Measurements from ENCODE around the gene TEX52. TPM values are rescaled to one million over a fixed set of nuclear protein-coding genes. Genes with fewer than 3 reads are reported as not detected.

TEX52 gene
- total RNA-seq, 4 donors from 2014 or later: not detected

GRCh38 chr12:2803635-2804392 lies 53.0 kb downstream of the TEX52 start:
- no peak for TF ChIP-seq CTCF (IDR thresholded peaks at IDR 0.05; ENCODE audit: low read depth)

DNA sequence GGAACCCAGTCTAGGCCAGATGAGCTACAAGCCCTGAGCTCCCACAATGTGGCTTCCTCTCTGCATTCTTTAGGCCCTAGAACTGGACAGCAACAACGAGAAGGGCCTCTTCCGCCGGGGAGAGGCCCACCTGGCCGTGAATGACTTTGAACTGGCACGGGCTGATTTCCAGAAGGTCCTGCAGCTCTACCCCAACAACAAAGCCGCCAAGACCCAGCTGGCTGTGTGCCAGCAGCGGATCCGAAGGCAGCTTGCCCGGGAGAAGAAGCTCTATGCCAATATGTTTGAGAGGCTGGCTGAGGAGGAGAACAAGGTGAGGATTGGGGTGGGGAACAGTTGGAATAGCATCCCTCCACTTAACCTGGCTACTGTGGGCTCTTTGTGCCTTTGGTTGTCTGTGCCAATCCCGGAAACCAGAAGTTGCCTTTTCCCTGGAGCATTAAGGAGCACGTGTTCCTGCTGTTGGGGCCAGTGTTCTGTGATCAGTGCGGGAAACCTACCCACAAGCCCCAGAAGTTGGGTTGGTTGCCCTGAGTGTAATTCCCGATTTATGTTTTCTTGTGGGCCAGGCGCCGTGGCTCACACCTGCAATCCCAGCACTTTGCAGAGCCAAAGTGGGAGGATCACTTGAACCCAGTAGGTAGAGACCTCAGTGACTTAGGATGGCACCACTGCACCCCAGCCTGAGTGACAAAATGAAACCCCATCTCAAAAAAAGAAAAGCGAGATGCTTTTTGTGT lies 55.6 kb downstream of the TEX52 start:
- TF ChIP-seq CTCF (IDR thresholded peaks at IDR 0.05; ENCODE audit: low read depth): no peak

DNA sequence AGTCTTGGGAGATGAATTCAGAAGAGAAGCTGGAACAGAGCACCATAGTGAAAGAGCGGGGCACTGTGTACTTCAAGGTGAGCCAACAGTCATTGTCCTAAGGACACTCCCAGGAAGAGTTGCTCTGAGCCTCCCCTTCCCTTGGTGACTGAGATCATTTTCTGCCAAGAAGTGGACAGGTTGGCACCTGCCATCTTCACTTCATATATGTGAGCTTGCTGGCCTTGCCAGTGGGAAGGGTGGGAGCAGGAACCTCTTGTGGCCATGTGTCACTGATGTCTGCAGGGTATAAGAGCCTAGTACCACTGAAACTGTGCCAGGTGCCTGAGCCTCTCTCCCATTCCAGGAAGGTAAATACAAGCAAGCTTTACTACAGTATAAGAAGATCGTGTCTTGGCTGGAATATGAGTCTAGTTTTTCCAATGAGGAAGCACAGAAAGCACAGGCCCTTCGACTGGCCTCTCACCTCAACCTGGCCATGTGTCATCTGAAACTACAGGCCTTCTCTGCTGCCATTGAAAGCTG lies 56.7 kb downstream of the TEX52 start:
- no peak for TF ChIP-seq CTCF (IDR thresholded peaks at IDR 0.05; ENCODE audit: low read depth)

Other genes starting within 250 kb of the TEX52 start
- gene FKBP4, start 62.1 kb downstream of the TEX52 start, total RNA-seq: 10 to 100 TPM; 17.7 to 36.8 (median 20.9) TPM
- 10 to 100 TPM; 10.9 to 37.7 (median 23.4) TPM for gene ITFG2, start 44.4 kb downstream of the TEX52 start, total RNA-seq
- gene NRIP2, start 22.0 kb downstream of the TEX52 start, total RNA-seq: 1 to 10 TPM in 2 of 4 donors, under 1 TPM in 2; 0.16 to 1.5 (median 1.0) TPM
- 1 to 10 TPM in 2 of 4 donors, not detected in 2; 2.6 to 4.4 TPM for gene FOXM1, start 20.1 kb upstream of the TEX52 start, total RNA-seq
- gene RHNO1, start 20.2 kb upstream of the TEX52 start, total RNA-seq: 10 to 100 TPM in 1 of 4 donors, 1 to 10 TPM in 3; 1.1 to 12.4 (median 8.0) TPM
- 10 to 100 TPM; 16.6 to 22.5 (median 20.6) TPM for gene TULP3, start 33.9 kb upstream of the TEX52 start, total RNA-seq
- 10 to 100 TPM in 1 of 4 donors, 1 to 10 TPM in 3; 3.7 to 13.4 (median 5.4) TPM for gene TEAD4, start 102.4 kb upstream of the TEX52 start, total RNA-seq
- gene TSPAN9, start 220.3 kb upstream of the TEX52 start, total RNA-seq: 10 to 100 TPM in 3 of 4 donors, 1 to 10 TPM in 1; 9.9 to 47.3 (median 15.4) TPM